Naive thymus-derived CD4-positive, alpha-beta T cell (primary cell): Measurements from ENCODE around the gene CALB2. TPM values are rescaled to one million over a fixed set of nuclear protein-coding genes. Genes with fewer than 3 reads are reported as not detected.

Experiments
- polyA plus RNA-seq, 2 donors: library from polyadenylated mRNA; unstranded; fragments of 300-500 nt; fragmentation: Illumina TruSeq; gene quantifications; one replicate each; pipeline ENCODE4 v1.2.3, GENCODE V29; 2021
- total RNA-seq, 6 experiments: library from RNA in 5 of 6; stranded (reverse) in 5 of 6; gene quantifications; 1 replicate in 5 of 6; 2 replicates in 1 of 6; pipeline ENCODE4 v1.2.3 and lab custom pipeline; 2021 to 2026

Gene CALB2
- total and polyA plus RNA-seq, 7 experiments from 2014 or later: not detected

Other genes starting within 250 kb of the CALB2 start
- gene HYDIN, start 128.0 kb upstream of the CALB2 start, total RNA-seq: under 1 TPM in 3 of 5 experiments, not detected in 2; 0.13 to 0.89 (median 0.32) TPM
- gene HYDIN, start 128.0 kb upstream of the CALB2 start, polyA plus RNA-seq: not detected
- 10 to 100 TPM in 4 of 5 experiments, 1 to 10 TPM in 1; 8.0 to 28.2 (median 22.3) TPM for gene CMTR2, start 69.3 kb upstream of the CALB2 start, total RNA-seq
- gene CMTR2, start 69.3 kb upstream of the CALB2 start, polyA plus RNA-seq: 10 to 100 TPM; 19.5 to 28.8 TPM
- not detected for gene TLE7, start 83.3 kb downstream of the CALB2 start, total RNA-seq
- not detected for gene TLE7, start 83.3 kb downstream of the CALB2 start, polyA plus RNA-seq
- 10 to 100 TPM in 2 of 5 experiments, 1 to 10 TPM in 3; 6.5 to 16.0 (median 8.8) TPM for gene ZNF23, start 103.5 kb downstream of the CALB2 start, total RNA-seq
- gene ZNF23, start 103.5 kb downstream of the CALB2 start, polyA plus RNA-seq: 1 to 10 TPM; 7.1 to 7.5 TPM
- 10 to 100 TPM in 2 of 5 experiments, 1 to 10 TPM in 3; 3.6 to 12.9 (median 6.4) TPM for gene ZNF19, start 130.6 kb downstream of the CALB2 start, total RNA-seq
- gene ZNF19, start 130.6 kb downstream of the CALB2 start, polyA plus RNA-seq: 1 to 10 TPM; 1.7 to 3.9 TPM
- not detected for gene CHST4, start 167.7 kb downstream of the CALB2 start, total RNA-seq
- not detected for gene CHST4, start 167.7 kb downstream of the CALB2 start, polyA plus RNA-seq
- not detected for gene TAT, start 218.4 kb downstream of the CALB2 start, total RNA-seq
- gene TAT, start 218.4 kb downstream of the CALB2 start, polyA plus RNA-seq: under 1 TPM; 0.10 to 0.53 TPM